ENCODE results near the gene CLEC2D.

DNA sequence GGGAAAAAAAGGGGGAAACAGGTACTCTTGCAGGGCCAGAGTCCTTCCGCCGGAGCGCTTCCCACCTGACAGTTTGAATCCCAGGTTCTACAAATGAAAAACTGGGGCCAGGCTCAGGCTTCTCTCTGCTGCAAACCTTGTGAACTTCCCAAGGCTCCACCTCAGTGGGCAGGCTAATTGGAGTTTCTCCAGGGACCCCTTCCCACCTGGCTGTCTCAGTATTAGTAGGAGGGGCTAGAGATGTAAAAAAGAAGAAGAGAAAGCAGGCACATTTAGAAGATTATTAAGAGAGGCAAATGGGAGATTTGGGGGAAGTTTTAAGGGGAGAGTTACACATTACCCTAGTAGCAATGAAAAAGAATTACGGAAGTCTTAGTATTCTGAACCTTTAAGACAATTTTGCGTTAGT lies 20.0 kb upstream of the CLEC2D start:
- TF ChIP-seq ZNF274 (IDR thresholded peaks at IDR 0.05; ENCODE audit: low read depth, low read length) (no peak), CEBPB (IDR thresholded peaks at IDR 0.05; ENCODE audit: low read depth) (no peak), SRF (IDR thresholded peaks at IDR 0.05; ENCODE audit: low read depth) (no peak), POLR2A (IDR thresholded peaks at IDR 0.05; ENCODE audit: borderline replicate concordance, extremely low read depth, insufficient read depth, insufficient read length) (no peak), TCF7L2 (IDR thresholded peaks at IDR 0.05; ENCODE audit: borderline replicate concordance, extremely low read depth, insufficient read depth, insufficient read length) (no peak), ZBTB33 (IDR thresholded peaks at IDR 0.05; ENCODE audit: extremely low read depth, insufficient replicate concordance, low read length) (no peak), POLR2AphosphoS5 (IDR thresholded peaks at IDR 0.05; ENCODE audit: low read depth, low read length) (no peak)
- TF ChIP-seq, protein P1, sequence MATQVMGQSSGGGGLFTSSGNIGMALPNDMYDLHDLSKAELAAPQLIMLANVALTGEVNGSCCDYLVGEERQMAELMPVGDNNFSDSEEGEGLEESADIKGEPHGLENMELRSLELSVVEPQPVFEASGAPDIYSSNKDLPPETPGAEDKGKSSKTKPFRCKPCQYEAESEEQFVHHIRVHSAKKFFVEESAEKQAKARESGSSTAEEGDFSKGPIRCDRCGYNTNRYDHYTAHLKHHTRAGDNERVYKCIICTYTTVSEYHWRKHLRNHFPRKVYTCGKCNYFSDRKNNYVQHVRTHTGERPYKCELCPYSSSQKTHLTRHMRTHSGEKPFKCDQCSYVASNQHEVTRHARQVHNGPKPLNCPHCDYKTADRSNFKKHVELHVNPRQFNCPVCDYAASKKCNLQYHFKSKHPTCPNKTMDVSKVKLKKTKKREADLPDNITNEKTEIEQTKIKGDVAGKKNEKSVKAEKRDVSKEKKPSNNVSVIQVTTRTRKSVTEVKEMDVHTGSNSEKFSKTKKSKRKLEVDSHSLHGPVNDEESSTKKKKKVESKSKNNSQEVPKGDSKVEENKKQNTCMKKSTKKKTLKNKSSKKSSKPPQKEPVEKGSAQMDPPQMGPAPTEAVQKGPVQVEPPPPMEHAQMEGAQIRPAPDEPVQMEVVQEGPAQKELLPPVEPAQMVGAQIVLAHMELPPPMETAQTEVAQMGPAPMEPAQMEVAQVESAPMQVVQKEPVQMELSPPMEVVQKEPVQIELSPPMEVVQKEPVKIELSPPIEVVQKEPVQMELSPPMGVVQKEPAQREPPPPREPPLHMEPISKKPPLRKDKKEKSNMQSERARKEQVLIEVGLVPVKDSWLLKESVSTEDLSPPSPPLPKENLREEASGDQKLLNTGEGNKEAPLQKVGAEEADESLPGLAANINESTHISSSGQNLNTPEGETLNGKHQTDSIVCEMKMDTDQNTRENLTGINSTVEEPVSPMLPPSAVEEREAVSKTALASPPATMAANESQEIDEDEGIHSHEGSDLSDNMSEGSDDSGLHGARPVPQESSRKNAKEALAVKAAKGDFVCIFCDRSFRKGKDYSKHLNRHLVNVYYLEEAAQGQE (IDR thresholded peaks at IDR 0.05; ENCODE audit: low read depth) = no peak
- TF ChIP-seq, protein P2, sequence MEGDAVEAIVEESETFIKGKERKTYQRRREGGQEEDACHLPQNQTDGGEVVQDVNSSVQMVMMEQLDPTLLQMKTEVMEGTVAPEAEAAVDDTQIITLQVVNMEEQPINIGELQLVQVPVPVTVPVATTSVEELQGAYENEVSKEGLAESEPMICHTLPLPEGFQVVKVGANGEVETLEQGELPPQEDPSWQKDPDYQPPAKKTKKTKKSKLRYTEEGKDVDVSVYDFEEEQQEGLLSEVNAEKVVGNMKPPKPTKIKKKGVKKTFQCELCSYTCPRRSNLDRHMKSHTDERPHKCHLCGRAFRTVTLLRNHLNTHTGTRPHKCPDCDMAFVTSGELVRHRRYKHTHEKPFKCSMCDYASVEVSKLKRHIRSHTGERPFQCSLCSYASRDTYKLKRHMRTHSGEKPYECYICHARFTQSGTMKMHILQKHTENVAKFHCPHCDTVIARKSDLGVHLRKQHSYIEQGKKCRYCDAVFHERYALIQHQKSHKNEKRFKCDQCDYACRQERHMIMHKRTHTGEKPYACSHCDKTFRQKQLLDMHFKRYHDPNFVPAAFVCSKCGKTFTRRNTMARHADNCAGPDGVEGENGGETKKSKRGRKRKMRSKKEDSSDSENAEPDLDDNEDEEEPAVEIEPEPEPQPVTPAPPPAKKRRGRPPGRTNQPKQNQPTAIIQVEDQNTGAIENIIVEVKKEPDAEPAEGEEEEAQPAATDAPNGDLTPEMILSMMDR (IDR thresholded peaks at IDR 0.05 in 2 of 3, conservative IDR thresholded peaks at IDR 0.05 in 1 of 3; ENCODE audit: borderline replicate concordance in 1 of 3, insufficient read depth in 1 of 3, low read depth in 2 of 3, low read length in 2 of 3) = no peak
